GM19238 (cell line): Measurements from ENCODE around the gene DNASE1L3.
"Not testable (repeated sequence)": the region's sequence is repeated elsewhere in the genome, so short reads cannot be mapped to it uniquely, and the experiment has no call there.

Experiments used
- DNase-seq: peaks from one replicate; pipeline ENCODE4 v3.0.0; 2011; ENCODE audit warnings: low spot score; ENCODE audit not compliant: insufficient read length

Gene DNASE1L3

GRCh38 chr3:58210761-58211460, at the start of gene DNASE1L3:
TSS of gene DNASE1L3 (minus strand) at chr3:58210972. CDS start at chr3:58210906, 66 bp downstream.
- no peak for DNase-seq

GRCh38 chr3:58260261-58260731, 49.5 kb upstream of the DNASE1L3 start:
- DNase-seq = no peak

GRCh38 chr3:58258392-58259055, 47.8 kb upstream of the DNASE1L3 start:
- no peak for DNase-seq

- no peak for DNase-seq
These were observed 45.7 kb upstream of the DNASE1L3 start for GRCh38 chr3:58256511-58256910.

GRCh38 chr3:58256061-58256460, 45.3 kb upstream of the DNASE1L3 start:
- no peak for DNase-seq

- DNase-seq = no peak
These were observed 43.4 kb upstream of the DNASE1L3 start for GRCh38 chr3:58254144-58254543.

- no peak for DNase-seq
These were observed 40.9 kb upstream of the DNASE1L3 start for GRCh38 chr3:58251631-58252035.

- no peak for DNase-seq
These were observed 39.4 kb upstream of the DNASE1L3 start for GRCh38 chr3:58250093-58250707.

- DNase-seq = no peak
These were observed 38.8 kb upstream of the DNASE1L3 start for GRCh38 chr3:58249358-58250092.

GRCh38 chr3:58246148-58247047, 35.6 kb upstream of the DNASE1L3 start:
- DNase-seq = no peak

- no peak for DNase-seq
These were observed 33.3 kb upstream of the DNASE1L3 start for GRCh38 chr3:58243976-58244585.

GRCh38 chr3:58242860-58243259, 32.1 kb upstream of the DNASE1L3 start:
- DNase-seq = not testable (repeated sequence)

GRCh38 chr3:58242340-58242739, 31.6 kb upstream of the DNASE1L3 start:
- no peak for DNase-seq

GRCh38 chr3:58241306-58242044, 30.7 kb upstream of the DNASE1L3 start:
- DNase-seq = no peak

GRCh38 chr3:58238830-58239229, 28.1 kb upstream of the DNASE1L3 start:
- no peak for DNase-seq

- peak; percentile 51 for DNase-seq
These were observed 27.3 kb upstream of the DNASE1L3 start for GRCh38 chr3:58237941-58238681.

GRCh38 chr3:58237238-58237940, 26.6 kb upstream of the DNASE1L3 start, which contains the start of gene ABHD6:
TSS of gene ABHD6 (plus strand) at chr3:58237792. CDS start at chr3:58256587, 18,795 bp downstream.
- peak; percentile 81 for DNase-seq
